WTC11 (cell line): ENCODE measurements around the gene UBAP1L.

Experiments used
- CTCF ChIP-seq: fragments of 200-600 bp; IDR thresholded peaks from 2 replicates; pipeline ENCODE4 v1.8.0; 2022; ENCODE audit warnings: antibody characterized with exemption
- JUN ChIP-seq: sonication (generic); formaldehyde crosslinking; IDR thresholded peaks from 2 replicates; pipeline ENCODE4 v1.8.0; 2023; ENCODE audit warnings: mild to moderate bottlenecking, missing genetic modification reagents
- NFE2L1 ChIP-seq: sonication (generic); formaldehyde crosslinking; IDR thresholded peaks from 2 replicates; pipeline ENCODE4 v1.8.1; 2023; ENCODE audit warnings: missing genetic modification reagents
- NR2C2 ChIP-seq: sonication (generic); formaldehyde crosslinking; IDR thresholded peaks from 2 replicates; pipeline ENCODE4 v1.8.0; 2022; ENCODE audit warnings: mild to moderate bottlenecking, missing genetic modification reagents
- RELA ChIP-seq: sonication (generic); formaldehyde crosslinking; IDR thresholded peaks from 2 replicates; pipeline ENCODE4 v1.8.1; 2022; ENCODE audit warnings: missing genetic modification reagents, mild to moderate bottlenecking, borderline replicate concordance
- SP1 ChIP-seq: sonication (generic); formaldehyde crosslinking; conservative IDR thresholded peaks from 2 replicates; pipeline ENCODE4 v1.8.1; 2022; ENCODE audit warnings: missing genetic modification reagents
- TF ChIP-seq, protein P1 (sequence below): sonication (generic); formaldehyde crosslinking; IDR thresholded peaks from 2 replicates; pipeline ENCODE4 v1.8.0; 2022; ENCODE audit warnings: mild to moderate bottlenecking, missing genetic modification reagents
- TF ChIP-seq, protein P2 (sequence below): sonication (generic); formaldehyde crosslinking; IDR thresholded peaks from 2 replicates; pipeline ENCODE4 v1.8.0; 2022; ENCODE audit warnings: mild to moderate bottlenecking, missing genetic modification reagents

DNA sequence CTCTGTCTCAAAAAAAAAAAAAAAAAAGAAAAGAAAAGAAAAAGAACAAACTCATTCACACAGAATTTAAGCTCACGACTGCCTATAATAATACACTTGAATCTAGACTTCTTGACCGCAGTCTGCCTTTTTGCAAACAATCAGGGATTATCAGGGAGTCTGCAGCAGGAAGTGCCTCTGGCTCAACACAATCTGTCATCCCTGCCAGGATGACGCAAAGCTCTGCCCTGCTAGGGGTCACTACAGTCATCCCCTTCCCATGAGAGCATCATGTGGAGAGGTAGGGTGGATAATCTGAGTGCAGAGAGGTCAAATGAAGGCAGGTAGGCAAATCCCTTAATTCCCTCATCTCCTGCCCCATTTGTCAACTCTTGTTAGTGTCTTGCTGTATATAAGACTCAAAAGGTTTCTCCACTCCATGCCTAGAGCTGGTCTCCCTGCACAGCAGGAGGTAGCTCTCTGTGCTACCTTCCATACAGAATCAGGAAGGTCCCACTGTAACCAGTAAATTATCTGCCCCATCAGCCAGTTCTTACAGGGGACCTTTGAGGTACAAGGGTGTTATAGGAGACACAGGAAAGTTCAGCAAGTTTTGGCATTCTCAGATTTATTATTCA, 4.2 kb downstream of the UBAP1L start:
- no peak for TF ChIP-seq CTCF
- no peak for TF ChIP-seq RELA
- TF ChIP-seq JUN: no peak
- TF ChIP-seq, protein P1, sequence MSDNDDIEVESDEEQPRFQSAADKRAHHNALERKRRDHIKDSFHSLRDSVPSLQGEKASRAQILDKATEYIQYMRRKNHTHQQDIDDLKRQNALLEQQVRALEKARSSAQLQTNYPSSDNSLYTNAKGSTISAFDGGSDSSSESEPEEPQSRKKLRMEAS (CRISPR knock-in tag): no peak
- TF ChIP-seq, protein P2, sequence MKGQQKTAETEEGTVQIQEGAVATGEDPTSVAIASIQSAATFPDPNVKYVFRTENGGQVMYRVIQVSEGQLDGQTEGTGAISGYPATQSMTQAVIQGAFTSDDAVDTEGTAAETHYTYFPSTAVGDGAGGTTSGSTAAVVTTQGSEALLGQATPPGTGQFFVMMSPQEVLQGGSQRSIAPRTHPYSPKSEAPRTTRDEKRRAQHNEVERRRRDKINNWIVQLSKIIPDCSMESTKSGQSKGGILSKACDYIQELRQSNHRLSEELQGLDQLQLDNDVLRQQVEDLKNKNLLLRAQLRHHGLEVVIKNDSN (CRISPR knock-in tag): no peak
- TF ChIP-seq NR2C2 (CRISPR knock-in tag): no peak
- TF ChIP-seq SP1 (CRISPR knock-in tag): no peak
- TF ChIP-seq NFE2L1 (CRISPR knock-in tag): no peak
